GM10266 (cell line): ENCODE measurements around the gene KIF3C.
"Not testable (repeated sequence)": the region's sequence is repeated elsewhere in the genome, so short reads cannot be mapped to it uniquely, and the experiment has no call there.

Source experiments
- DNase-seq: peaks from one replicate; pipeline ENCODE4 v3.0.0; 2012; ENCODE audit errors: extremely low spot score
- CTCF ChIP-seq: IDR thresholded peaks from 2 replicates; pipeline ENCODE4 v1.5.1; 2012; ENCODE audit warnings: mild to moderate bottlenecking, low read depth; ENCODE audit not compliant: control insufficient read depth, insufficient read depth; ENCODE audit errors: missing control alignments

The KIF3C gene

GRCh38 chr2:25982273-25982967 is at the start of gene KIF3C:
Gene KIF3C, minus strand, starts transcription at chr2:25982497. Its CDS starts 580 bp downstream, at chr2:25981917.
- no peak for TF ChIP-seq CTCF

GRCh38 chr2:26028083-26028482 is 45.8 kb upstream of the KIF3C start:
- DNase-seq: not testable (repeated sequence)

More at GRCh38 chr2:25982273-25982967, at the start of gene KIF3C:
- peak; percentile 82 for DNase-seq

- no peak for DNase-seq
- no peak for TF ChIP-seq CTCF
These were observed 43.2 kb upstream of the KIF3C start for GRCh38 chr2:26025509-26025908.

- DNase-seq: no peak
- TF ChIP-seq CTCF: no peak
These were observed 42.0 kb upstream of the KIF3C start for GRCh38 chr2:26024260-26024659.

GRCh38 chr2:26020231-26020640 is 37.9 kb upstream of the KIF3C start:
- no peak for TF ChIP-seq CTCF
- no peak for DNase-seq

- DNase-seq: no peak
- no peak for TF ChIP-seq CTCF
These were observed 36.1 kb upstream of the KIF3C start for GRCh38 chr2:26018184-26019055.

- no peak for DNase-seq
- no peak for TF ChIP-seq CTCF
These were observed 35.3 kb upstream of the KIF3C start for GRCh38 chr2:26017464-26018183.

- DNase-seq: not testable (repeated sequence)
These were observed 34.4 kb upstream of the KIF3C start for GRCh38 chr2:26016706-26017045.
